Body of pancreas (tissue), 4 donors: ENCODE measurements around the gene RAB11A.

Experiments used
- CTCF ChIP-seq, 7 experiments: fragments of 450-650 bp in 4 of 7; fragments of 200-600 bp in 3 of 7; sonication (generic) in 3 of 7; IDR thresholded peaks; one replicate each; pipeline ENCODE4 v1.5.1; 2016 to 2019; ENCODE audit warnings: antibody characterized with exemption in 7 of 7
- POLR2A ChIP-seq, 3 donors: fragments of 450-650 bp; IDR thresholded peaks; one replicate each; pipeline ENCODE4 v1.6.1; 2016; ENCODE audit warnings: antibody characterized with exemption in 3 of 3, mild to moderate bottlenecking in 2 of 3

- TF ChIP-seq CTCF (IDR thresholded peaks at IDR 0.05): no peak
- no peak for TF ChIP-seq POLR2A (IDR thresholded peaks at IDR 0.05)
Observed at GRCh38 chr15:65906396-65906795, 37.1 kb downstream of the RAB11A start.
